NCI-H2081 treated with DMSO at 0.1 percent for 48 hours (cell line): ENCODE results near the gene LDLRAD3.
A peak's percentile ranks its signal among the peaks of the same experiment; 100 is the strongest.
"Not testable (repeated sequence)": the region's sequence is repeated elsewhere in the genome, so short reads cannot be mapped to it uniquely, and the experiment has no call there.

Experiments
- DNase-seq: peaks from one replicate; lab custom pipeline; 2025; lab: John Stamatoyannopoulos, UW

The LDLRAD3 gene

DNA sequence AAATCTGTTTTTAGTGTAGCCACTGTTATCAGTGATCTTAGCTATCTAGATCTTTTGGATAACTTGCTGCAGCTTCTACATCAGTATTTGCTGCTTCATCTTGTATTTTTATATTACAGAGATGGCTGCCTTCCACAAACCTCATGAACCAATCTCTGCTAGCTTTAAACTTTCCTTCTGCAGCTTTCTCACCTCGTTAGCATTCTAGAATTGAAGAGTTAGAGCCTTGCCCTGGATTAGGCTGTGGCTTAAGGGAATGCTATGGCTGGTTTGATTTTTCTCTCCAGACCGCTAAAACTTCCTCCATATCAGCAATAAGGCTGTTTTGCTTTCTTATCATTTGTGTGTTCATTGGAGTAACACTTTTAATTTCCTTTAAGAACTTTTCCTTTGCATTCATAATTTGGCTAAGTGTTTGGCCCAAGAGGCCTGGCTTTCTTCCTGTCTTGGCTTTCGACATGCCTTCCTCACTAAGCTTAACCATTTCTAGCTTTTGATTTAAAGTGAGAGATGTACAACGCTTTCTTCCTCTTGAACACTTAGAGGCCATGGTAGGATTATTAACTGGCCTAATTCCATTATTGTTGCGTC, 51.9 kb downstream of the LDLRAD3 start:
- no peak for DNase-seq

DNA sequence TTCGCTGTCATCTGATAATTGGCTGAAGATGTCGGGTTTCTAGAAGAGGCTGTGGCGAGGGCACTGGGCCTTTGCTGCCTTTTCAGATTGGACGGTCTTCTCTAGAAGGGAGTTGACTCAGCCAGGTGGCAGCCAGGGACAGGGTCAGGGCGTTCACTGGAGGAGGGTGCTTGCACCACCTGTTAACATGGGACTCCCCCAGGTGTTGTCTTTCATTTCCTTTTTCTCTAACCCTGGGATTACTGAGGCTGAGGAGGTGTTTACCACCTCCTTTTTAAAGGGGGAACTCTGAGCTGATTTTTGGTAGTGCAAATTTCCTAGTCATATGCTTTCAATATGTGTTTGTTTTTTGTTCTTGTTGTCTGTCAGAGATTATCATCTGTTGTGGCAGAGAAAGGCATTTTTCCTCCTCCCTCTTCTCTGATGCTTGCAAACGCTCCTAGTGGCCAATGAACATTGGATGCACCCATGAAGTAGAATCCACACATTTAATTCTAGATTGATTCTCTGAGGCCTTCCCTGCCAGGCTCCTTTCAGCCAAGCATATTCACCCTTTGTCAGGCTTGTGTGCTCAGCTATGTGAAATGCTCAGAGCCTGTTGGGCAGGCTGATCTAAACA, 54.1 kb downstream of the LDLRAD3 start:
- DNase-seq: no peak

DNA sequence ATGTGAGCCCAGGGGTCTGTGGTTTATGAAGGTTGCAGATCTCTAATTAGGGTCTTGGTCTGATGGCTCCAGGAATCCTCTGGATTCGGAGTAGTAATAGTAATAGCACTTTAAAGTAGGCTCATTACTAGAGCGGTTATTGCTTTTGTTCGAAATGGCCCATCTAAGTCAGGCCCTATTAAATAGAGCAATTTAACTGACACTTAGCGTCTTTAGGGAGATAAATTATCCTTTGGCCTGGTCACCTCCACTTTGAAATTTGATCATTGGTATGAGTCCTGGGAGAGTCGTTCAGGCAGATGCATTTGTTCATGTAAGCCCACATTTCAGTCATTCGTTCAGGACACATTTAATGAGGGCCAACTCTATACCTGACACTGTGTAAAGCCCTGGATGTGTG, 54.8 kb downstream of the LDLRAD3 start:
- no peak for DNase-seq

DNA sequence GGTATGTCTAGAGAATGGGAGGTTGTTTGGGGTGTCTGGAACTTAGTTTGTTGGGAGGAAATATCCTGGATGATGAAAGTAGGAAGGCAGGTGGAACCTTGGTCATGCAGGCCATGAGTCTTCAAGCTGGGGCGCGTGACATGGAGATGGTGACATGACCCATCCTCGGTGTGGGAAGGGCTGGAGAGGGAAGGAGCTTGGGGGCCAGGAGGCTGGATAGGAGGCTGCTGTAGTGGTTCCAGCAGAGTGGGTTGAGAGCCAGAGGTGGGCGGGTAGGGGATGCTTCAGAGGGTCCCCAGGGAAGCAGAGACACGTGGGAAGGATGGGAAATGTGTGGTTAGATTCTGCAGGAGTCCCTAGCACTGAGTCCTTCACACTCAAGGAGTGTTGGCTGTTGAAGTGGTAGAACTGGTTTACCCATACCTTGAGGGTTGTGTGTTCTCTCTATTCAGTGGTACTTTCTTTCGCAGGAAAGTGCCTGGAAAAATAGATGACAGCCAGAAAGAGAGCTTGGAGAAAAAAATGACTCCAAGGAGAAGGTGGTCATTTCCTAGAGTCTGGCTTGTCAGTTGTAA, 56.8 kb downstream of the LDLRAD3 start:
- DNase-seq: no peak

DNA sequence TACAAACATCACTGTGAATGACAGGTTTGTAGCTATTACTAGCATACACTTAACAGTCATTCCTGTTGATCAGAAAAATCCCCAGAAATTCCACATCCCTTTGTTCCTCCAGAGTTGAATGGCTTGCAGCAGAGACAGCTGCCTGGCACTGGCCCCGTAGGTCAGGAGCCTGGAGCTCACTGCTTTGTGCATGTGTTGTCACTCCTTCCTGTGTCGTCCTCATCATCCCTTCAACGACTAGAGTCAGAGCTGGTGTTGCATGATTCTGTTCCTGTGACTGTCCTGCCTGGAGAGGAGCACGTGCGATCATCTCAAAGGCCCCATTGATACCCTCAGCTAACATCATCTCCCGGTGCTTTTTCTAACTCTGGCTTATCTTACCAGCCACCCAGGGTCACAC, 58.3 kb downstream of the LDLRAD3 start:
- DNase-seq: no peak

DNA sequence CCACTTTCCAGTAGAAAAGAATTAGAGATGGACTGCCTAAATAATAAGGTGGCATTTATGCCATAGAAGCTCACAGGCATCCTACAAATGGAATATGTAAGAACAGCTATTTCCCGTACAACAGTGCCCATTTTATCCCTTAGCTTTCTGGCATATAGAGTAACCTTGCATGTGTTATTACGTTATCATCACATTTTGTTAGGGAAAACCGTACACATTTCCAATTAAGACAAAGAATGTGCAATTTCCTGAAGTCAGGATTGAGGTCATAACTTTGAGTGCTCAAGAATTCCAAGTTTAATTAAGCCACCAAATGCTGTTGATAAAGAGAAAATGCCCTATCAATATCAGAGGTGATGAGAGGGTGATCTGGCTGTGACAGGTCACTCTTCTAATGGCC, 58.9 kb downstream of the LDLRAD3 start:
- no peak for DNase-seq

DNA sequence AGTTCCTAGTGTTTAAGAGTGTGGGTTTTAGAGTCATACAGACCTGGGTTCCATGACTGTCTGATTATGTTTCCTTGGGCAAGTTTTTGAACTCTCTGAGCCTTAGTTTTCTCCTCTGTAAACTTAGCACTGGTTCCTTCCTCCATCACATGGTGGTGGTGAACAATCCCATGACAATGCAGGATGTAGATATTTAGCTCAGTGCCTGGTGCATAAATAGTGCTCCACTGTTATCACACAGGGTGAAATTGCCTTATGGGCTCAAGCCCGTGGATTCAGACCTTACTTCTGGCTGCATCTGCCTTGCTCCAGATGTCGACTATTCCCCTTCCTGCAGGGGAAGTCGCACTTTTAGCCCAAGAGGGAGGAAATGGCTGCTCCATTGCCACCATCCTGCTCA, 62.7 kb downstream of the LDLRAD3 start:
- no peak for DNase-seq

DNA sequence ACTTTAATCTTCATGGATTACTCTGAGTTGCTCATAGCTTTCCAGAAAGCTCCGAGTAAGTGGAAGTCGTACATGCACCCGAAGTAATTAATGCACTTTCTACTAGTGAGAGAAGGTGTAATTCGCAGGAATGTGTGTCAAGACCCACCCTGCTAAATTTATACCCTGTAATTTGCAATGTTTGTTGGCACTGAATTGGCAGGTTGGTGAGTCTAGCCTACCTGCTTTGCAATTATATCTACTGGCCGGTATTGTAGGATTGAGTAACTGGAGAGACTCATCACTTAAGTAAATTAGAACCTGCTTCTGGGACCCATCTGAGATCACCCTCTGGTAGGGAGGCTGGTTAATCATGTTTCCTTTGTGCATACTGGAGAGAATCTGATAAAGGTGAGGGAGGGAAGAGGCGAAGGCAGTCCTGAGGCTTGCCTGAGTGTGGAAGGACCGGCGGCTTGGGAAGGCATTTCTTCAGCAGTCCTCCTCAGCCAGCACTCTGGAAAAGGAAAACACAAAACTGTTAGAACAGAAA, 63.3 kb downstream of the LDLRAD3 start:
- no peak for DNase-seq

DNA sequence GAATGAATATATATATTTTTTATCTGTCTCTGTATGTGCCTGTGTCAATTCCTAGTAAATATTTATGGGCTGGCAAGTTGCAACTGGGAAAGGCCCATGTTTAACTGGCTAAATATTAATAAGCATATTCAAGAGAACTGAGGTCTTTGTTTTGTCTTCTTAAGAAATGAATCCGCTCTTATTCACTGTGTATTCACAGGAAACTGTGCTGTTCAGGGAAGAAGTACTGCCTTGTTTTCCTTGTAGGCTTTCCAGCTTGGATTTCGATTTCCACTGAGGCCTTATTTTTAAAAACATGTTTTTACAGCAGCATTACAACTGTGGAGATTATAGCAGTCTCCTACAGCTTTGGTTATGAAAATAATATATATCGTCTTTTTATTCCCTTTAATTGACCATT, 64.7 kb downstream of the LDLRAD3 start:
- DNase-seq: no peak

DNA sequence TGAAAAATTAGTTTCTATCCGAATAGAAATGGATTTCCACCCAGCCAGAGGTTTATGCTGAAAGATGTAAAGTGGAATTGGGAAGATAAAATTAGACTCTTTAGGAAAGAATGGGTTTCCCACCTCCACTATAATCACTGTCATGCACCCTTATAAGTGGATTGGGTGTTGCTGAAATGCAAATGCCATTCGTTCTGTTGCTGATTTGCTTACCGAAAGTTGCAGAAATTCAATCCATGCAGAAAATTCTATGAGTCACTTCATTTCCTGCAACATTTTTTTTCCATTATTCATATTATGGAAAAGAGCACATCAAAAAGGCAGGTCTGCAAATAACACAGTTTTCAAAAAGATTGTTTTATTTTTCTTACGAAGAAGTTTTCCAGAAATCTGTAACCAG, 65.6 kb downstream of the LDLRAD3 start:
- DNase-seq: no peak

DNA sequence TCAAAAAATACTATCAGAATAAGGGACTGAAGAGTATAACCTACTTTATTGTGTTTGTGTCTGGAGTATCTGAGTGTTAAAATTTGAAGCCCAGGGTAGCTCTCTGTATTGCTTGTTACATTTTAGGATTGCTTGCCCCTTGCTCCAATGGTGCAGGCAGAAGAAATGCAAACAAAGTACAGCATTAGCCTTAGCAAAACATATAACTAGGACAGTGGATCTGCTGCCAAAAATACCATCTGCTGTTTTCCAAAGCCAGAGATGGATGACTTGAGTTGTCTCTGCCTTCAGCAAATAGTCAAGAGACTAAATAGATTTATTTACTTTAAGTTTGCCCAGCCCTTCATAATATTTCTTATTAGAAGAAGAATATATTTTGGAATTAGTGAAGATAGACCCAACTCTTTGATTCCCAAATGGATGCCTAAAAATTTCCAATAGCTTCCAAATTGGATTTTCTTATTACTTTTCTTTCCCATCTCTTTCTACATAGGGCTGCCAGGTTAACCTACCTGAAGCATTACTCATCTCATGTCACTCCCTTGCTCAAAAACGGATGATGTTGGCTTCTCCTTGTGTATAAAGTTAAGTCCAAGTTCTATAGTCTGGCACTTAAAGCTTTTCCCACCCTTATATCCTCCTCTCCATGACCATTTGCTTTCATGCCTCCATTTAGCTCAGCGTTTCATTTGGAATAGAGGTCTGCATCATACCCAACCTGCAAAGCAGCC, 66.3 kb downstream of the LDLRAD3 start:
- DNase-seq: peak; percentile 20

DNA sequence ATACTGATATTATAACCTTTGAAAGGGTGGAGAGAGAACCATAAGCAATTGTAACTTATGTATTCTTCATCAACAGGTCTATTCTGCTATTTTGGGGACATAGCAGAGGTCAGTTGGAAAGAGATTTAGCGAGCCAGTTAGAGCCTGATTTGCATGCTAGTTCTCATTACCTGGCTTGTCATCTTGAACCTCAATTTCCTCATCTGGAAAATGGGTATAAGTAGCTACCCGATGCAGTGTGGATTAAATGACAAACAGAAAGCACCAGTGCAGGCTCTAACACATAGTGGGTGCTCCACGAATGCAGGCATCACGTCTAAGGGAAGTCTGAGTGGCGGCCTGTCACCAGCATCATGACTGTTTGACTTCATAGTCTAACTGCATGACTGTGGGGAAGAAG, 67.7 kb downstream of the LDLRAD3 start:
- DNase-seq: no peak

DNA sequence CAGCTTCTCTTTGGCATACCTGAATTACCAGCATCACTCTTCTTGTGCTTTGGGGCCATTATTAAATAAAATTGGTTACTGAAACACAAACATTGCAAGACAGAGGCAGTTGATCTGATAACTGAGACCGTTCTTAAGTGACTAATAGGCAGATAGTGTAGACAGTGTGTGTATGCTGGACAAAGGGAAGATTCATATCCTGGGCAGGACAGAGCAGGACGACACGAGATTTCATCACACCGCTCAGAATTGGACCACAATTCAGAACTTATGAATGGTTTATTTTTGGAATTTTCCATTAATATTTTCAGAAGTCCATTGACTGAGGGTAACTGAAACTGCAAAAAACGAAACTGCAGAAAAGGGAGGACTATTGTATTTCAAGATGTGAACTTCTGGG, 68.6 kb downstream of the LDLRAD3 start:
- no peak for DNase-seq

DNA sequence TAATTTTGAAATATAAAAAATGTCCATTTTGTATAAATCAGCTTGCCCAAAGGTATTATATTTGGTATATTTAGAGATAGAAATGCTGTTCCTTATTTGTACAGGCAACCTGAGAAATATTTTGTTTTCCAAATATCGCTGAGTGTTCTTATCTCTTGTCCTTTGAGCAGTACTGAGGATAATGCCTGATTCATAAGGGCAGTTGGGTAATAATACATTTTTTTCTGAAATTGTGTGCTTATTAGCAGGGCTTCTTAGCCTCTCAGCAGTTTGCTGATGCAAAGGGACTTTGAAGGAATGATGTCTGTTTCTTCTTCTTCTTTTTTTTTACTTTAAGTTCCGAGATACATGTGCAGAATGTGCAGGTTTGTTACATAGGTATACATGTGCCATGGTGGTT, 69.1 kb downstream of the LDLRAD3 start:
- DNase-seq: no peak

DNA sequence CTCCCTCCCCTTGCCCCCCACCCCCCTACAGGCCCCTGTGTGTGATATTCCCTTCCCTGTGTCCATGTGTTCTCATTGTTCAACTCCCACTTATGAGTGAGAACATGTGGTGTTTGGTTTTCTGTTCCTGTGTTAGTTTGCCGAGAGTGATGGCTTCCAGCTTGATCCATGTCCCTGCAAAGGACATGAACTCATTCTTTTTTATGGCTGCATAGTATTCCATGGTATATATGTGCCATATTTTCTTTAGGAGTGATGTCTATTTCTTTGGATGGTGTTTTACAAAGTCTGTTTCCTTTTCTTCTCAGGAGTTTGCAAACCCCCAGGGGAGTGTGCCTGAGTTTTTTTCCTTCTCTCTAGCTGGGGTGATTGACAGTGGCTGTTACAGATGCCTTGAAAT, 69.6 kb downstream of the LDLRAD3 start:
- DNase-seq: not testable (repeated sequence)

DNA sequence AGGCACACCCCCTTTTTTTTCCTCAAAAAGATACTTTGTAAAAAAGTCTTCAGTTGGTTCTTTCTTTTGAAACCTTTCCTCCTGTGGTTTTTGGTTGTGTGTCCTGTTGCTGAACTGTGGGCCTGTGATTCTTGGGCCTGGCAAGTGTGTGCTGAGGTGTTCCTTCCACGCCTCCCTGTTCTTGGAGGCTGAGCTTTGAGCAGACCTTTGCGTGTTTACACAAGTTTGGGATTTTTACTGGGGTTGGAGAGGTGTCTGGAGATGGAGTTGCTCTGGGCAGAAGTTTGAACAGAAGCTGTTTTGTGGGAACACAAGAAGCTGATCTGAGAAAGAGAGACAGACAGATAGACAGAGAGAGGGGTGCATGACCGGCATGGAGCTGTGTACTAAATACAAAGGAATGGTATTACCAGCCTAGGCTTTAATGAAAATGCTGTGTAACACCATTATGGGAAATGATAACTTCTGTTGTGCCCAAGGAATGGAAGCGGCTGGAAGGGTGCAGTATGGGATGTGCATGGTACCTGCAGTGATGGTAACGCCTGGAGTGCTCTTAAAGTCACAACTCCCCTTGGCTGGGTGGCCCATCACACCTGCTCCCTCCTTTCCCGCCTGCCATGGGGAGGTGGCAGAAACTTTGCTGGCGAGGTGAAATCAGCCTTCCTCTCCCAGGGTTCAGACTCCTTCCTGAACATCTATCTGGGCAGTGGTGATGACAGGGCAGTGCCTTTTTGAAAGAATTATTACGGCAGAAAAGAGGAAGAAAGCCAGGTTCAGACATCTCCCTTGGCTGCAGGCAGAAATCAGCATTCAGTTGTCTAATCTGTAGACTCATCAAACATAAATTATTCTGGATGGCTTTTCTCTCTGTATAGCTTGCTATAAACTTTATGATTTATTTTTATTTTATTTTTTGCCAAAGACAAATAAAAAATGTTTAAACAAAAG, 70.4 kb downstream of the LDLRAD3 start:
- no peak for DNase-seq

DNA sequence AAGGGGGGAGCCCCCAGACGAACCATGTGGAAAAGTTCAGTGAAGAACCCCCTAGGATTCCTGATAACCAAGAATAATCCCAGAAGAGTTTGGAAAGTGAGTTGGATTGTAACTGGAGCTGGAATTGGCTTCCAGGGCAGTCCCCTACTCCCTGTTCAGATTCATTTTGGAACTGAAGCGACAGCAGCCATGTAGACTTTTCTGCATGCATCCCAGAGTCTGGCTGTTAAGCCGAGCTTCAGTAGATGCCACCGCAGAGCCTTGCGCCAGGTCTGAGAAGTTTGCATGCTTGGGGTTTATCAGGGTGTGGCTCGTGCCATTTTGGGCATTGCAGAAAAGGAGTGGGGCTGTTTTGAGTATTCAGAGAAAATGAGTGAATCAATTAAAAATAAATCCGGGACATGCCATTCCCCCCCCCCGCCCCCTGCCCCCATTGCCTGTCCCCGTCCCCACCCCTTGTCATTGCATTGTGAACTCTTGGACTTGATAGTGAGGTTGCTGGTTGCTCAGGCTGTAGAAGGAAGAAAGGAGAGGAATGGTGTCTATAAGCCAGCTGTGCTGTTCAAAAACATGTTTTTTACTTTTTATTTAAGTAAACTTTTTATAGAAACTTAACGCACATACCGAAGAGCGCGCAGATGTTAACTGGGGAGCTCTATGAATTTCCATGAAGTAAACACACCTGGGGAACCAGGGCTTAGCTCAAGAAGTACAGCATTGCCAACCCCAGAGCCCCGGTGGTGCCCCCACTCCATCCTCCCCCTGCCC, 71.2 kb downstream of the LDLRAD3 start:
- no peak for DNase-seq

DNA sequence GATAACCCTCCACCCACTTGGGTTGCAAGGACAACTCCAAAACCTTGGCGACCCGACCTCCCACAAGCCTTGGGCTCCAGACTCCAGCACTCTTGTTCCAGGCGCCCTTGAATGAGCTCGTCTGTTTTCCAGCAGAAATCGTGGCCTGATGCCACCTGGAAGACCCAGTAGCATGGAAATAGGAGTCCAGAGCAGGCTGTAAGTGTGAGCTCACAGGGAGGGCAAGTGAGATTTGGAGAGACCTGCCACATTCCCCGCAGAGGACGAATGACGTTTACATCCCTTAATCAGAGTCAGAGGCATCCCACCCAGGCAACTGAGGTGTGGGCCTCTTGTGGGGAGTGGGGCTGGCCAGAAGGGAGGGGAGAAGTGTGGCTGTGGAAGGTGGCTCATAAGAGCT, 71.9 kb downstream of the LDLRAD3 start:
- no peak for DNase-seq

DNA sequence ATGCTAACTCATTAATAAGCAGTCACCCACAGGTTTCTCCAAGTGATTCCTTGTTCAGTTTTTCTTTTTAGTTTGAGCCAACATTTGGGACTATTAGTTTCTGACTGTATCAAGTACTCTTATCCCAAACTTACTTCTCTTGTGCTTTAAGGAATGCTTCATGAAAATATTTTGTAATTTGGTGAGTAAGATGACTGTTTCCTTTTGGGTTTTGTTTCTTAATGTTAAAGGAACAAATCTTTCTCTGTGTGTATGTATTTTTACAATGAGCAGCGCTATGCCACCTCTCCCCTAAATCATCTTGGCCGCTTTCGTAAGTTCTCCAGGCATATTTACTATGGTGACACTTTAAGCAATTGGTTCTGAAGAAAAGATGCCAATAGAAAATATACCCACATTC, 72.4 kb downstream of the LDLRAD3 start:
- no peak for DNase-seq

DNA sequence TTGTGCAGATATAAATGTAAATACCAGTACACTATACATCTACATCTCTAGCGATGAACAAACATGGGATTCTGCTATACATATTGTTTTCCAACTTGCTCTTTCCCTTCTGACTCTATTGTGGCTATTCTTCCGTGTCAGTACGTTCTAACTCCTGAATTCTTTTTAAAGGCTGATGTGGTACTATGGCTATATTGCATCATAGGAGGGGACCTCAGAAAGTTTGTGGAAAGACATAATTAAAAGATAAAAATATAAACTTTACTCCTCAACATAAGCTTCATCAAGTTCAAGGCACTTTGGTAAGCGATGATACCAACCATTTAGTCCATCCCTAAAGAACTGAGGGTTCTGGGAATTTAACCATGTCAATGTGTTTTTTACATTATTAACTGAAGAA, 72.8 kb downstream of the LDLRAD3 start:
- no peak for DNase-seq

DNA sequence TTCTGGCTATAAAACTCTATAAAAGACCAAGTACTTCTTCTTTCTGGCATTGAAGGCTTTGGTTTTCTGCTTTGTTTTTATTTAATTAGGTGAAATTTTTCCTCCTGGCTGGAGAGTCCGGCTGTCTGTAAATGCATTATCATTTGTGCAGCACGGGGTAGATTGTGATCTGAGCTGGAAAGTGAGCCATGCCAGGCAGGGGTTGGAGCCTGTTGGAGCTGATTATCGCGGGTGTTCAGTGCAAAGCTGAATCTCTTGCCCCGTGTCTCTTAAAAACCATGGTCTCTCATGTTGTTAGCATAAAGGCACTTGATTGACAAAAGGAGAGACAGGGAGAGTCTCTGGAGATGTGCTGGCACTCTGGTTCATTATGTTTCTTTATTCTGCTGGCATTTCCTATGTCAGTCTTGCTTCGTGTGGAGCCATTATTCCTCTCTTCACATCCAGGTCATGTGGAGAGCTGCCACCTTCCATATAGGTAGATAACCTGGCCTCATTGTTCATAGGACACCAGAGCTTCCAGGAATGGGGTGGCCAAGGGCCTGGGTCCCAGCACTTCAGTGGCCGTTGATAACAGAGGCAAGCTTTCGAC, 75.2 kb downstream of the LDLRAD3 start:
- DNase-seq: no peak
